Activated naive CD4-positive, alpha-beta T cell treated with anti-CD3 and anti-CD28 coated beads, Interleukin-2, amount 50 U/mL, for 16 hours (primary cell): ENCODE results near the gene DHX15.

Source experiments
- DNase-seq: peaks from one replicate; pipeline ENCODE4 v3.0.0-alpha.2; 2020

The DHX15 gene

GRCh38 chr4:24582235-24582832 lies 2.0 kb downstream of the DHX15 start:
- DNase-seq: no peak

- no peak for DNase-seq
Observed at GRCh38 chr4:24578364-24578763, 6.0 kb downstream of the DHX15 start.

GRCh38 chr4:24576276-24576675 lies 8.1 kb downstream of the DHX15 start:
- no peak for DNase-seq

GRCh38 chr4:24574236-24574635 lies 10.1 kb downstream of the DHX15 start:
- DNase-seq: no peak

- no peak for DNase-seq
Observed at GRCh38 chr4:24573582-24573981, 10.8 kb downstream of the DHX15 start.

- no peak for DNase-seq
Observed at GRCh38 chr4:24570574-24571236, 13.6 kb downstream of the DHX15 start.

- DNase-seq: no peak
Observed at GRCh38 chr4:24570172-24570571, 14.2 kb downstream of the DHX15 start.

- no peak for DNase-seq
Observed at GRCh38 chr4:24569662-24570061, 14.7 kb downstream of the DHX15 start.

GRCh38 chr4:24568425-24568824 lies 15.9 kb downstream of the DHX15 start:
- no peak for DNase-seq

- no peak for DNase-seq
Observed at GRCh38 chr4:24565054-24565453, 19.3 kb downstream of the DHX15 start.

- no peak for DNase-seq
Observed at GRCh38 chr4:24564488-24564887, 19.9 kb downstream of the DHX15 start.

- DNase-seq: no peak
Observed at GRCh38 chr4:24561438-24562139, 22.8 kb downstream of the DHX15 start.

GRCh38 chr4:24560868-24561368 lies 23.4 kb downstream of the DHX15 start:
- no peak for DNase-seq

- DNase-seq: no peak
Observed at GRCh38 chr4:24559889-24560288, 24.5 kb downstream of the DHX15 start.

GRCh38 chr4:24559032-24559821 lies 25.1 kb downstream of the DHX15 start:
- no peak for DNase-seq

- no peak for DNase-seq
Observed at GRCh38 chr4:24557026-24558025, 27.0 kb downstream of the DHX15 start.

- DNase-seq: no peak
Observed at GRCh38 chr4:24551492-24552289, 32.7 kb downstream of the DHX15 start.

GRCh38 chr4:24550441-24551175 lies 33.7 kb downstream of the DHX15 start:
- no peak for DNase-seq

GRCh38 chr4:24547979-24548378 lies 36.4 kb downstream of the DHX15 start:
- no peak for DNase-seq
